ENCODE data around the gene TUBB2B. TPM values are rescaled to one million over a fixed set of nuclear protein-coding genes. Genes with fewer than 3 reads are reported as not detected.
A peak's percentile ranks its signal among the peaks of the same experiment; 100 is the strongest.

Gene TUBB2B
- total RNA-seq, result 1.8 and 2.0 TPM in 2 replicates

DNA sequence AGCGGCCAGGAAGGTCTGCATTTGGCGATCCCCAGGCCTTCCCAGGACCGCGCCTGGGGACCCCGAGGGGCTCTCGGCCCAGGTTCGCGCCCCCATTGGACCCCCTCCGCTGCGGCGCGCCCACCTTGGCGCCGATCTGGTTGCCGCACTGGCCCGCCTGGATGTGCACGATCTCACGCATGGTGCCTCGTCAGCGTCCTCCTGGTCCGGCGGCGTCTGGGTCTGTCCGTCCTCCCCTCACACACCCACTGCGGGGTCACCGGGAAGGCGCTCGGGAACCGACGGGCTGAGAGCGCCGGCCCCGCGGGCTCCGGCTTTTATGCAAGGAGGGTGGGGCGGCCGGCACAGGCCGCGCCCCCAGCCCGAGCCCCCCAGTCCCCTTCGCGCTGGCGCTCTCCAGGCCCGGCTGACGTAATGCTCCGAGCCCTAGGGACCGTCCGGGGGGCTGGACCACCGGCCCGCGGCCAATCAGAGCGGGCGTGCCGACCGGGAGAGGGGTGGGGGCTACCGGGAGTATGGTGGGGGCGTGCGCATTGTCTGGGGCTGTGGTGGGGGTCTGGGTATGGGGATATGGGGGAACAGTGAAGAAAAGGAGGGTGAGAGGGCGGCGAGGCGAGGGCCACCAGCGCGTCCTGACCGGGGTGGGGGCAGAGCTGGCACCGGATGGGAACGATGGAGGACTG is at the start of gene TUBB2B:
Gene TUBB2B, minus strand, starts transcription at position 291 of the 683 bp plus-strand sequence. Its CDS starts 110 bp downstream, at position 181.
- peak in 1 of 2 donors; percentile 19 for DNase-seq (ENCODE audit: low read depth in 2 of 2)

GRCh38 chr6:3277251-3277650 is 49.8 kb upstream of the TUBB2B start:
- no peak for DNase-seq (ENCODE audit: low read depth in 2 of 2)

- no peak for DNase-seq (ENCODE audit: low read depth in 2 of 2)
These were observed 49.0 kb upstream of the TUBB2B start for GRCh38 chr6:3276174-3277167.

DNA sequence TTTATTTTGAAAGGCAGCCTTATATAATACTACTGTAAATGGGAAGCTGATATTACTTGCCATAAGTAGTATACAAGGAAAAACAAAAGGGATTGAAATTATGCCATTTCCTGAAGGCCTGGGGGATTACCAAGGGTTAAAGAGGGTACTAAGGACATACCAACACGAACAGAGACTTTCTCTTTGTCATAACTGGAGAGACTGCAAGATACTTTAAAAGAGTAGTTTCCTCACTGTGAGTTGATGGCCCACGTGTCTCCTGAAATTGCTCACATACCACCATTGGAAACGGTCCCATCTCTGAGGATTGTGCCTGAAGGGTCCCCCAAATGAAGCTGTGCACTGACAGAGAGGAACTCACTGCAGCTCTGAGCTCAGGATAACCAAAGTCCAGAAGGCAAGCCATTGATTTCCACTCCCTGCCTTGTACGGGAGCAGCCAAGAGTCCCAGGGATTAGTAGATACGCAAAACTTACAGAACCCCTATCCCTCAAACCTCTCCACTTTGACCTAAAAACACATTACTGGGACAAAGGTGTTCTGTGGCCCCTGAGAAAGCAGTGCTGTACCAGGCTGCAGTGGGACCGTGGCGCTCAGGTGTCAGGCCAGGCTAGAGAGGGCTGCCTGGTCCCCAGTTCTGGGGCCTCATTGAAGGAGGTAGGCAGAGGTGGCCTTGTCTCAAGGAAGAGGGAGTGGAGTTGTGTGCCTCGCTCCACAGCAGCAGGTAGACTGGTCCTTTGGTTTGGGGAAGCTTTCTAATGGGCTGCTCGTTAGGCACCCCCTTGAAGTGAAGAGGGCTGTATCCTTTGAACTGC is 46.5 kb upstream of the TUBB2B start:
- no peak for DNase-seq (ENCODE audit: low read depth in 2 of 2)

DNA sequence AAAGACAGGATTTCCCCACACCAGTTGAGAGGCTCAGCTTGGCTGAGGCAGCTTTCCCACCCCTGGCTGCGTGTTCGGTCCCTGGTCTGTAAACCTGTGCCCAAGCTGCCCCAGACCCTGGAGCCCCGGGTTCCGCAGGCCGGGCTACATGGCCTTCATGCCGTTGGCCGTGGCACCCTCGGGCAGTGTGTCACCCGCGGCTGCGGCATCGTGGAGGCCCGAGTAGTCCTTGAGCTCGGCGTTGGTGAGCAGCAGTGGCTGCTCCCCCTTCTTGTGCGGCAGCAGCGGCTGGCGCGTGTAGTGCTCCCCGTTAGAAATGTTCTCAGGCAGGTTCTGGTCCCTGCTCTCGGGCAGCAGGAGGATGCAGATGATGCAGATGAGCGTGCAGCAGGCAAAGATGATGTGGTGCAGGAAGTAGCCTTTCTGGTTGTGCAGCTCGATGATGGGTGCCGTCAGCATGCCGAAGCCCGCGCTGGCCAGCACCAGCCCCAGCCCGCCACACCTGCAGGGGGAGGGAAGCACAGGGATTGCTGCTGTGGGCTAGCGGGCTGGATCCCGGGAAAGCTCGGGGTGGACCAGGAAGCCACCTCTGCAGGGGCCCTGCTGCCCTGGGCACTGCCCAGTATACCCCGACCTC is 45.6 kb upstream of the TUBB2B start:
- no peak for DNase-seq (ENCODE audit: low read depth in 2 of 2)

DNA sequence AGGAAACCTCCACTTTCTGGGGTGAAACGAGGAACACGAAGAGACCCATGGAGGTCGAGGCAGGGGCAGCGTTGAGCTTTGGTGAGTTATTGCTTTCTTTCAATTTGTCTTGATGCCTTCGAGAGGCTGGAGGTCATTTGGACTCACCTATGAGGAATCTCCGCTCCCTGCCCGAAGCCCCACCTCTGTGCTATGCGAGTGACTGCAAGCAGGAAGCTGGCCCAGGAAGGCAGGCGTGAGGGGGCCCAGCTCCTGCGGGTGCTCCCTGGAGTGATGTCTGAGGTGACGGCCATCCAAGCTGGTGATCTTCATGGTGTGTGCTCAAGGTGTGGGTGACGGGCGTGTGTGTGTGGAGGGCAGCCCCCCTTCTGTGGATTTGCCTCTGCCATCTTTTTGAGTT is 44.3 kb upstream of the TUBB2B start:
- DNase-seq (ENCODE audit: low read depth in 2 of 2), result no peak

DNA sequence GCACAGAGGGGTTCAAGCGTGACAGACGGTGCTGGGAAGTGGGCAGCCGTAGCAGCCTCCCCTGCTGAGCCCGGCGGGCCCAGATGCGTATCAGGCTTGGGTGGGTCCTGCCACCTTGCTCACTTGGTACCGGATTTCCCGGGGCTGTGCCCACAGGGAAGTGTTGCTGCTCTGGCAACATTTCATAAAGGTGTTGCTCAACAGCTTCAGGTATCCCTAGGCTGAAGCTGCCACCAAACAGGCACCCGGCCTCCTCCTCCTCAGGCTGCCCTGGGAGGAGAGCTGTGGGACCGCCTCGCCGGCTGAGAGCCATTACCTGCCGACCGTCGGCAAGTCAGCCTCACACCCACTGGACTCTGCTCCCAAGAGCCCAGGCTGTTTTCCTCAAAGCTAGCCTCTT is 42.8 kb upstream of the TUBB2B start:
- no peak for DNase-seq (ENCODE audit: low read depth in 2 of 2)

DNA sequence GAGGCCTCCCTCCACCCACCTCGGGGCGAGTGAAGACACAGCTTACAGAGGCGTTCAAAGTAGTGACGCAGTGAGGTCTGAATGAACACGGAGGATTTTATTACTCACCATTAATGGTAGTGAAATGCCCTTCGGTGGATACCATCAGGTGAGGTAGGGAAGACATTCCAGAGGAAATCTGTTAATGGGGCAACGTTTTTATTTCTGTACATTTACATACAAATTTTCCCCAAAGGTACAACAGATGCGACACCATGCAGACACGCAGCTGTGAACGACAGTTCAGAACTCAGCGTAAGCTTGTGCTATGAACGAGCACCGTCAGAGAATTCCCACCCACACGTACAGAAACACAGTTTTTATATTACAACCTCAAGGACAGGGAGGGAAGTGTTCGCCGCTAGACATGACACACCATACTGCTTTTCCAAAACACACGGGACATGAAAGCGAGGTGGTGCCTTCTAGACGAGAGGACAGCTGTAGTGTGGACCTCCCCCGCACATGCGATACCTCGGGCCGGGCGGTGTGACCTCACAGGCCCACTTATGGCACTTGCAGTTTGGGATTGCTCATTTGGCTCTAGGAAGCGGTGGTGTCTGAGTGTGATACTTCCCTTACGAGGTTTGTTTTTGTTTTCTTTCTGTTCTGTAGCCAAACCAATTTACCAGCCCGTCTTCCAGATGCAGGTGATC is 42.0 kb upstream of the TUBB2B start:
- no peak for DNase-seq (ENCODE audit: low read depth in 2 of 2)

DNA sequence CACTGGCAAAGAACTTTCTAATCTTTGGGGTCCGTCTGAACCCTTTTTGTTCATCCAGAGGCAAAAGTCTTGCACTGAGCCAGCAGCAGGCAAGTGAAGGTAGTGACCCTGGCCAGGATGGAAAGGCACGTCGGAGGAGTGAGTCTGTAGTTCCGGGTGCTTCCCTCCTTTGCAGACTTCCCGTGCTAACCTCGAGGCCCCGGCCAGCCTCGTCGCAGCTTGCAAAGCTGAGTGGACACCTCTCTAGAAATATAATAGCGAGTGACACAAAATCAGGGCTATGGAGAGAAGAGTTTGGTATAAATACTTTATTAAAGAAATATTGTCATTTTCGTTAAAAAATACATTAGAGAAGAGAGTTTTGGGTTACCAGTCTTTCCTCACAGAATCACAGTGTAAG is 41.2 kb upstream of the TUBB2B start:
- no peak for DNase-seq (ENCODE audit: low read depth in 2 of 2)

DNA sequence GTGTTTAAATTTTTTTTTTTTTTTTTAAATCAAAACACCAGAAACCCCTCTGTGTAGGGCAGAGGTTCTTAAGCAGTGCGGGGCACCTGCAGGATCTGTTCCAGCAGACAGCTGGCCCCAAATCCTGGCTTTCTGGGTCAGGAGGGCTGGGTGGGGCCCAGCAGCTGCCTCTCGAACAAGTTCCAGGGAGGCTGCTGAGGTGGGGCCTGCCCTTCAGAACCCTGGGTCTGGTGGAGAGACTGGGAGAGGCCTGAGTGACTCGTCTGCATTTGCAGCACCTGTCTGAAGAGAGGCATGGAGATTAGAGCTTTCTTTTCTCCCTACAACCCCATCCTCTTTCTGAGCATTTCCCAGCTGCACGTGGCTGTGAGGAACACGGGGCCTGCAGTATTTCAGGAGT is 39.7 kb upstream of the TUBB2B start:
- no peak for DNase-seq (ENCODE audit: low read depth in 2 of 2)

GRCh38 chr6:3266170-3266569 is 38.7 kb upstream of the TUBB2B start:
- no peak for DNase-seq (ENCODE audit: low read depth in 2 of 2)

DNA sequence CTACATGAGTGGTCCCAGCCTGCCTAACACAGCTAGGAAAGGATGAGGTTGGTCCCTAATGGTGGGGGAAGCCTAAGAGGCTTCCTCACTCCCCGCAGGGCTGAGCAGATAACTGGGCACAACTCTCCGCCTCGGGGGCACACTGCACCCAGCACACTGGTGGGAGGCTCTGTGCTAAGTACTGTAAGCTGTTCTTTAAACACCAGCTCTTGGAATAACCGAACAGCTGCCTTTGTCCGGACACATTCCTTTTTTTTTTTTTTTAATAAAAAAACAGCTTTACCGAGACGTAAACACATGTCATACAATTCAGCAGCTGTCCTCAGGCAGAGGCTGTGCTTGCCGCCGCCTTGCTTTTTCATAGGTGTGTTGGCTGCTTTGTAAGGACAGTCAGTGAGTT is 38.2 kb upstream of the TUBB2B start:
- no peak for DNase-seq (ENCODE audit: low read depth in 2 of 2)

DNA sequence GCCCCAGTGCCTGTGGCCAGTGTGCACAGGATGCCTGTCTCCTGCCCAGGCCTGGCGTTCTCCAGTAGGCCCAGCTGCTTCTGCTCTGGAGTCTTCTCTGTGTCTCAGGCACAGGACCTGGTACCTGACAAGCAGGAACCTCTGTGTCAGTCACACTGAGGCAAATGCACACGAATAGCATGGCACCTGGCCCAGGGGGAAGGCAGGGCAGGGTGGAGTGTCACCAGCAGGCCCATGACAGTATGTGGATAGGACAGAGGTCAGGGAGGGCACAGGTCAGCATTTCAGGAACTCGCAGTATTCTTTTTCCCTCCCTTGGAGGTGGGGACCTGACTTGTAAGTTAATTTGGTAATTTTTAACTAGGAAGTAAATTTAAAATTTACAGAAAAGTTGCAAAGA is 36.9 kb upstream of the TUBB2B start:
- DNase-seq (ENCODE audit: low read depth in 2 of 2), result no peak

- DNase-seq (ENCODE audit: low read depth in 2 of 2), result peak in 1 of 2 donors; percentile 46
These were observed 35.6 kb upstream of the TUBB2B start for GRCh38 chr6:3263096-3263495.

DNA sequence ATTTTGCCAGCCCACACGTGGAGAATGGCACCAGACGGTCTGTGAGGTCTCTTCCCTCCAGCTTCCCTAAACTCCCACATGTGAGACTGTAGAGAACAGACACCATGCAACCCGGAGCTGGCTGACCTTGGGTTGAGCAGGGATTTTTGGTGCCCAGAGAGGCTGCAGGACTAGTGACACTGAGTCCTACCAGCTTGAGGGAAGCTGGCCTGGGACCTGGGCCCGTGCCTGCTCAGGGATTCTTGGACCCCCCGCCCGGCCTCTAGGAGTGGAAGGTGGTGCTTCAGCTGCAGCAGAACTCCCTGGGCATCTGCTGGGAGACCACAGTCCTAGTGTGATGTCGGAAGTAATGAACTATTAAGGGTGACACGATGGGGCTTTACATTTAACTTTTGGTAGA is 34.5 kb upstream of the TUBB2B start:
- DNase-seq (ENCODE audit: low read depth in 2 of 2), result no peak

DNA sequence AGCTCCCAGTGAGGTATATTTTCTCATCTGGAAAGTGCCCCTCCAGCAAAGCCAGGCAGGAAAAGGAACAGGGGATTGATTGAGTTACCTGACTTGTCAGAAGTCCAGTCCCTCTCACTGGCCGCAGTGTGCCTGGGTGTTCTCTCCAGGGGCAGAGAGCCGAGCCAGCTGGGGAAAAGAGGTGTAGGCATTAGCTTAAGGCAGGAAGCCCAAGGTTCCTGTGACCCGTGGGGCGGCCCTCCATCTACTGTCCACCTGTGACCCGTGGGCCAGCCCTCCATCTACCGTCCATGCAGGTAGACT is 34.0 kb upstream of the TUBB2B start:
- DNase-seq (ENCODE audit: low read depth in 2 of 2), result no peak

DNA sequence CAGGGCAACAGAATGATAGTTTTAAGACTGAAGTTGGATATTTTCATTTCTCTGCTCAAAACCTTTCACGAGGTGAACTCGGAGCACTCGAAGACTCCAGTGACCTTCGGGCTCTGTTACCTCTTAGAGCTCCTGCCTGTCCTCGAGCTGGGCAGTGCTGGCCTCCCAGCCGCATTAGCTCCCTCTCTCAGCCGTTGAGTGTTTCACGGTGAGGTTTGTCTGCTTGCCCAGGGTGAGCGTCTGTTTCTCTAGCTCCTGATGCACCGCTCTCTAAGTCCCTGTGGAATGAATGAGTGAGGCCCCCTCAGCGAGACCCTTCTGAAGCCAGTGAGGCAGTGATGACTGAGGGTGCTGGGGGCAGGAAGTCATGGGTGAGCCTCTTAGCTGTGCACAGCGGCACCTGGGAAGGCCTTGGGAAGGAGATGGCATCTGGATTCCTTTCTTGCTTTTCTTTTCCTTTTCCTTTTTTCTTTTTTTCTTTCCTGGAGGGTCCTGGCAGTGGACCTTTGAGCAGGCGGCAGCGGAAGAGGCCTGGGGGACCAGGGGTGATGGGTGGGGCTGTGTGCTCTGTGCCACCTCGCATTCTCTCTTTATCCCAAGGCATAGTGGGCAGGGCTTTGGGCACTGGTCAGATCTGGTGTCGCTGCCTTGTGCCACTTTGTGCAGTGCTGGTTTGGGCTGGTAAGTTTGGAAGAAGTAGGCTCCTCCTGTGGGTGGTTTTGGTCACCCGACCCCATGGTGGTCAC is 33.5 kb upstream of the TUBB2B start:
- peak in 1 of 2 donors; percentile 14 for DNase-seq (ENCODE audit: low read depth in 2 of 2)

DNA sequence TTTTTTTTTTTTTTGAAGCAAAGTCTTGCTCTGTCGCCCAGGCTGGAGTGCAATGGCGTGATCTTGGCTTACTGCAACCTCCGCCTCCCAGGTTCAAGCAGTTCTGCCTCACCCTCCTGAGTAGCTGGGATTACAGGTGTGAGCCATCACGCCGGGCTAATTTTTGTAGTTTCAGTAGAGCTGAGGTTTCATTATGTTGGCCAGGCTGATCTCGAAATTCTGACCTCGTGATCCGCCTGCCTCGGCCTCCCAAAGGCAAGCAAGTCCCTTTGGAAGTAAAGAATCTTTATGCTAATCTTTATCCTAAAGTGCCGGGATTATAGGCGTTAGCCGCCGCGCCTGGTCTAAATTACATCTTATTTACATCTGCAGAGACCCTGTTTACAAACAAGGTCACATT is 32.8 kb upstream of the TUBB2B start:
- no peak for DNase-seq (ENCODE audit: low read depth in 2 of 2)

- peak; percentile 16 to 40 for DNase-seq (ENCODE audit: low read depth in 2 of 2)
These were observed 32.1 kb upstream of the TUBB2B start for GRCh38 chr6:3259491-3259958.
